PC-9 (cell line): ENCODE results near the gene BCL2L13. TPM values are rescaled to one million over a fixed set of nuclear protein-coding genes. Genes with fewer than 3 reads are reported as not detected.

Source experiments
- BruUV-seq: library from RNA; stranded (reverse); fragments of 400-500 nt; replicated peaks from 2 replicates; lab custom pipeline; 2021; lab: Mats Ljungman, UMichigan
- CTCF ChIA-PET: fragments of 300-600 bp; sonication (Branson Sonifier 250); formaldehyde crosslinking; loops from one replicate; lab custom pipeline; 2022; ENCODE audit warnings: antibody characterized with exemption; lab: Charles Lee
- POLR2A ChIA-PET: fragments of 300-600 bp; sonication (Branson Sonifier 250); formaldehyde crosslinking; loops from one replicate; lab custom pipeline; 2022; ENCODE audit warnings: antibody characterized with exemption; ENCODE audit not compliant: unreplicated experiment; lab: Charles Lee
- DNase-seq, 2 experiments: peaks; one replicate each; pipeline versions ENCODE4 v3.0.0 to v3.0.0-alpha.2; 2015 to 2022; ENCODE audit warnings: mixed read lengths in 1 of 2
- H2AFZ ChIP-seq: fragments of 200-600 bp; sonication (generic); 2 replicates; pipeline ENCODE4 v1.8.1; 2017; ENCODE audit warnings: antibody characterized with exemption
- H3F3A ChIP-seq: fragments of 200-600 bp; sonication (generic); 2 replicates; pipeline ENCODE4 v1.8.1; 2017; ENCODE audit warnings: antibody characterized with exemption, mild to moderate bottlenecking, low read depth; ENCODE audit not compliant: insufficient read depth
- H3K27ac ChIP-seq: fragments of 200-600 bp; sonication (generic); 2 replicates; pipeline ENCODE4 v1.6.1; 2016; ENCODE audit warnings: mixed run types
- H3K27me3 ChIP-seq: fragments of 200-600 bp; sonication (generic); 2 replicates; pipeline ENCODE4 v1.6.1; 2016; ENCODE audit warnings: low read depth, mixed run types; ENCODE audit not compliant: insufficient read depth
- H3K36me3 ChIP-seq: fragments of 200-600 bp; sonication (generic); 2 replicates; pipeline ENCODE4 v1.6.1; 2016; ENCODE audit warnings: low read depth, mixed run types
- H3K4me1 ChIP-seq: fragments of 200-600 bp; sonication (generic); replicated peaks from 2 replicates; pipeline ENCODE4 v1.6.1; 2016; ENCODE audit warnings: mixed run types; ENCODE audit not compliant: insufficient read depth
- H3K4me2 ChIP-seq: fragments of 200-600 bp; sonication (generic); 2 replicates; pipeline ENCODE4 v1.6.1; 2017; ENCODE audit warnings: mixed run types
- H3K4me3 ChIP-seq: fragments of 200-600 bp; sonication (generic); 2 replicates; pipeline ENCODE4 v1.6.1; 2016; ENCODE audit warnings: mixed run types
- H3K79me2 ChIP-seq: fragments of 200-600 bp; sonication (generic); 2 replicates; pipeline ENCODE4 v1.6.1; 2017; ENCODE audit warnings: low read depth, mixed run types
- H3K9me2 ChIP-seq: fragments of 200-600 bp; sonication (generic); 2 replicates; pipeline ENCODE4 v1.8.1; 2017; ENCODE audit warnings: mild to moderate bottlenecking; ENCODE audit not compliant: insufficient read depth
- H3K9me3 ChIP-seq: fragments of 200-600 bp; sonication (generic); 2 replicates; pipeline ENCODE4 v1.8.1; 2016; ENCODE audit warnings: low read depth; ENCODE audit not compliant: insufficient read depth
- H4K20me1 ChIP-seq: fragments of 200-600 bp; sonication (generic); 2 replicates; pipeline ENCODE4 v1.8.1; 2017; ENCODE audit not compliant: insufficient read depth
- CTCF ChIP-seq: fragments of 200-600 bp; sonication (generic); conservative IDR thresholded peaks from 2 replicates; pipeline ENCODE4 v1.6.1; 2017; ENCODE audit warnings: mixed run types, antibody characterized with exemption, mild to moderate bottlenecking, moderate library complexity
- EZH2 ChIP-seq: fragments of 200-600 bp; sonication (generic); IDR thresholded peaks from 2 replicates; pipeline ENCODE4 v1.8.0; 2017; ENCODE audit warnings: antibody characterized with exemption, low read depth
- intact Hi-C: fragments of 100-400 bp; cut with micrococcal nuclease; formaldehyde crosslinking; loops from one replicate; pipeline ENCODE4 v1.10.0; 2022; ENCODE audit not compliant: unreplicated experiment
- total RNA-seq: library from RNA; stranded (reverse); gene quantifications from 2 replicates; pipeline ENCODE4 v1.2.3, GENCODE V29; 2021

BCL2L13 gene
- total RNA-seq, 1 experiment from 2014 or later: 43.1 TPM

DNA sequence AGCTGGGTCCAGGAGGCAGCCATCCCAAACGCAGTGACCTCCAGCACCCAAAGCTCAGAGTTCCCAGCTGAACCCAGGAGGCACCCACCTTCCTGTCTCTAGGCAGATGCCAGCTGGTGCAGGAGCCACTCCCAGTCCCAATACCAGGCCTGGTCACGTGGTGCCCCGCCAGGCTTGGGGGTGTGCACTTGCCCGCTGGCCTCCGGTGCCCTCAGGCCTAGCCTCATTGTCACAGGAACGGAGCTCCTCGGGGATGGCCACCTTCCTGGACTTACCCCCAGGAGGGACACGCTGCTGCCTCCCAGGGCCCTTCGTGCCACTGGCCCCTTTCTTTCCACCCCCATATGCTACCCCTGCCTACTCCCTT, 131.1 kb downstream of the BCL2L13 start:
- ChIA-PET POLR2A (no interaction called here), CTCF (no interaction called here)
- Histone ChIP-seq H3K9me2 (no peaks in the 10 kb centered on the region), H3F3A (no peaks in the 10 kb centered on the region), H3K4me2 (no peak overlapping the region), H3K4me3 (no peak overlapping the region), H3K36me3 (no peaks in the 10 kb centered on the region), H3K4me1 (peaks cover 14% of the 10 kb centered on the region), H2AFZ (no peak overlapping the region), H3K79me2 (peaks cover 58% of the 10 kb centered on the region), H3K9me3 (no peaks in the 10 kb centered on the region), H4K20me1 (peaks cover 33% of the 10 kb centered on the region), H3K27ac (no peak overlapping the region), H3K27me3 (no peaks in the 10 kb centered on the region)
- DNase-seq: no peak
- BruUV-seq: no TSS peak
- no peak for TF ChIP-seq CTCF
- no peak for TF ChIP-seq EZH2
- intact Hi-C loops: no loop called here

DNA sequence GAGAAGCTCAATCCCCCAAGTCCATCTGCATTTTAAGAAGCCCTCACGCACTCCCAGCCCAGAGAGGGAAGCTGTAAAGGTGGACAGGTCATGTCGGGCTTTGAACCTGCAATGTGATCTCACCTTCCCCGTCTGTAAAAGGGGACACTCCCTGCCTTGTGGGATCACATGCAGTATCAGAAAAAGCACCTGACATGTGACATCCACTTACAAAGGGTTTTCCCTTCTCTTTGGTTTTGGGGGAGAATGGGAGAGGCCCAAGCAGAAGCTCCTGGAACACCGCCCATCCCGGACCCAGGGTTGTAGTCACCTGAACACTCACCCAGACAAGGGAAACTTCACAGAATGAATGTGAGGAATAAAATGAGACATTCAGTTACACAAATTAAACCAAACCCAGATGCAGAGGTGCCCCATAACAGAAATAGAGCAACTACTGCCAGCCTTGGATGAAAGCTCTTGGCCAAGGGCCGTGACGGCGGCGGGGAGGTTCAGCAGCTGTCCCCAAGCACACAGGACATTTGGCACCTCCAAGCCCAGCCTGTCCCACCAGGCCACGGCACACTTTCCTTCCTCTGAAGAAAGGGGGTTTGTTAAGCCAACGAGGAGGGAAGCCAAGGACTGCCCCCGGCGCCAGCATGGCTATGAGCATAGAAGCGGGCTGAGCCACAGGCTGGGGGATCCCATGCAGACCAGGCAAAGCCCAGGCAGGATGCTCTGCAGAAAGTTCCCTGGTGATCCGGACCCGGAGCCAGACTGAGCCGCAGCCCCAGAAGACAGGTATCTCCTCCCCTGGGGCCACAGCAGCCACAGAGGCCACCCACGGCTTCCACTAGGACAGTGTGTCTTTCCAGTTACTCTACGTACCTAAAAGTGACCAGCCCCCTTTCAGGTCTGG, 131.9 kb downstream of the BCL2L13 start:
- intact Hi-C loops: no loop called here
- TF ChIP-seq CTCF: no peak
- TF ChIP-seq EZH2: no peak
- no peaks in the 10 kb centered on the region for H3F3A ChIP-seq
- H3K79me2 ChIP-seq: peaks cover 52% of the 10 kb centered on the region
- H3K9me2 ChIP-seq: no peaks in the 10 kb centered on the region
- no peak overlapping the region for H3K4me2 ChIP-seq
- CTCF ChIA-PET: no interaction called here
- H3K4me3 ChIP-seq: no peak overlapping the region
- POLR2A ChIA-PET: no interaction called here
- no peaks in the 10 kb centered on the region for H3K27me3 ChIP-seq
- DNase-seq: no peak
- peaks cover 14% of the 10 kb centered on the region for H3K4me1 ChIP-seq
- no peaks in the 10 kb centered on the region for H3K36me3 ChIP-seq
- H4K20me1 ChIP-seq: peaks cover 32% of the 10 kb centered on the region
- H2AFZ ChIP-seq: no peak overlapping the region
- BruUV-seq: no TSS peak
- H3K9me3 ChIP-seq: no peaks in the 10 kb centered on the region
- H3K27ac ChIP-seq: no peak overlapping the region

GRCh38 chr22:17772249-17772957, 133.8 kb downstream of the BCL2L13 start:
- peaks cover 46% of the 10 kb centered on the region for H3K79me2 ChIP-seq
- no peaks in the 10 kb centered on the region for H3K27me3 ChIP-seq
- H3K4me1 ChIP-seq: peaks cover 14% of the 10 kb centered on the region
- H3K4me3 ChIP-seq: peak overlapping the region; percentile 74; the same call in 1 of the 2 replicates
- H3F3A ChIP-seq: no peaks in the 10 kb centered on the region
- peak overlapping the region; percentile 86 for H3K4me2 ChIP-seq
- no peaks in the 10 kb centered on the region for H3K9me3 ChIP-seq
- no peak overlapping the region for H2AFZ ChIP-seq
- no peaks in the 10 kb centered on the region for H3K9me2 ChIP-seq
- H4K20me1 ChIP-seq: peaks cover 29% of the 10 kb centered on the region
- CTCF ChIA-PET: interaction anchor here (0.9 to 1.0 kb wide), 2 partner anchors 10 to 13 kb away, joined by 3 read pairs; no protein-coding TSS in a partner anchor
- POLR2A ChIA-PET: no interaction called here
- TF ChIP-seq EZH2 (no peak), CTCF (no peak)
- intact Hi-C loops: no loop called here
- H3K36me3 ChIP-seq: no peaks in the 10 kb centered on the region
- peak; percentile 64 to 72 for DNase-seq
- BruUV-seq: no TSS peak
- H3K27ac ChIP-seq: no peak overlapping the region
